ENCODE measurements around the gene MYMK. TPM values are rescaled to one million over a fixed set of nuclear protein-coding genes. Genes with fewer than 3 reads are reported as not detected.

MYMK gene
- total and polyA plus RNA-seq, 2 of the 13 experiments (the other 11 are each of a cell fraction or from before 2014, with no cell fraction given) = not detected

DNA sequence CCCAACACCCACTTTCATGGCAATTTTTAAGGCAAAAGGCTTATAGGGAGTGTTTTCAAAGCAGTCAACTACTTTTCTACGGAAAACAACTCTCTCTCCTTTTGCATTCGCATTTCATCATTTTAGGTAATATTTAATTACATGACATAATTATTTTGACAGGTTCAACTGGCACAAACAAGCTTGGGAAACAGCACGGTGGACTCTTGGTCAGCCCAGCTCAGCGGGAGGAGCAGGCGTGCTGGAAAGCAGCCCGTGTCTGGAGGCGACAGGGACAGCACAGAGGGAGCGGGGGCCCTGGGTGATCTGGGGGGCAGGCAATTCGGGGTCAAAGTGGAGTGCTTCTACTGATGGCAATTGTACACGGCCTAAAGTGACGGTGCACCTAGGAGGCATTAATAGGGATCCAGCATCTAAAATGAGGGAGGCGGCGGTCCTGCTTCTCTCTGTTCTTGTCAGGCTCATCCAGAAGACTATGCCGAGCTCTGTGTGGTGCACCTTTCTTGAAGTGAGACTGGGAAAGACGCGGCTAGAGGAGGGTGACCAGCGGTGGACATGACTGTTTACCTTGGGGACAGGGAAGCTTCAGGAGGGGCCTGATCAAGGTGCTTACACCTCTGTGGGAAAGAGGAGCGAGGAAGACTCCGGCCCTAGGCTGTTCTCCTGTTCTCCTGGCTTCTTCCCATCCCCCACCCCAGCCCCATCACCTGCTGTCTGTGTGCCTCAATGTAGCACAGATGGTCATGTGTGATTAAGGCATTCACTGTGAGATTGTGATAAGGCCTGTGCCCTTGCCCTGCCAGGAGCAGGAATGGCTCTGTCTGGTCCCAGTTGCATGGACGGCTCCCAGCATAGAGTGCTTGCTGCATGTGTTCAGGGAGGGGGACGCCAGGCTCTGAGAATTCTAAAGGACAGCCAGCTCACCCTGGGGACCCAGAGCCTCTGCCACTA, 3.4 kb downstream of the MYMK start (continued):
- TF ChIP-seq, protein P1, sequence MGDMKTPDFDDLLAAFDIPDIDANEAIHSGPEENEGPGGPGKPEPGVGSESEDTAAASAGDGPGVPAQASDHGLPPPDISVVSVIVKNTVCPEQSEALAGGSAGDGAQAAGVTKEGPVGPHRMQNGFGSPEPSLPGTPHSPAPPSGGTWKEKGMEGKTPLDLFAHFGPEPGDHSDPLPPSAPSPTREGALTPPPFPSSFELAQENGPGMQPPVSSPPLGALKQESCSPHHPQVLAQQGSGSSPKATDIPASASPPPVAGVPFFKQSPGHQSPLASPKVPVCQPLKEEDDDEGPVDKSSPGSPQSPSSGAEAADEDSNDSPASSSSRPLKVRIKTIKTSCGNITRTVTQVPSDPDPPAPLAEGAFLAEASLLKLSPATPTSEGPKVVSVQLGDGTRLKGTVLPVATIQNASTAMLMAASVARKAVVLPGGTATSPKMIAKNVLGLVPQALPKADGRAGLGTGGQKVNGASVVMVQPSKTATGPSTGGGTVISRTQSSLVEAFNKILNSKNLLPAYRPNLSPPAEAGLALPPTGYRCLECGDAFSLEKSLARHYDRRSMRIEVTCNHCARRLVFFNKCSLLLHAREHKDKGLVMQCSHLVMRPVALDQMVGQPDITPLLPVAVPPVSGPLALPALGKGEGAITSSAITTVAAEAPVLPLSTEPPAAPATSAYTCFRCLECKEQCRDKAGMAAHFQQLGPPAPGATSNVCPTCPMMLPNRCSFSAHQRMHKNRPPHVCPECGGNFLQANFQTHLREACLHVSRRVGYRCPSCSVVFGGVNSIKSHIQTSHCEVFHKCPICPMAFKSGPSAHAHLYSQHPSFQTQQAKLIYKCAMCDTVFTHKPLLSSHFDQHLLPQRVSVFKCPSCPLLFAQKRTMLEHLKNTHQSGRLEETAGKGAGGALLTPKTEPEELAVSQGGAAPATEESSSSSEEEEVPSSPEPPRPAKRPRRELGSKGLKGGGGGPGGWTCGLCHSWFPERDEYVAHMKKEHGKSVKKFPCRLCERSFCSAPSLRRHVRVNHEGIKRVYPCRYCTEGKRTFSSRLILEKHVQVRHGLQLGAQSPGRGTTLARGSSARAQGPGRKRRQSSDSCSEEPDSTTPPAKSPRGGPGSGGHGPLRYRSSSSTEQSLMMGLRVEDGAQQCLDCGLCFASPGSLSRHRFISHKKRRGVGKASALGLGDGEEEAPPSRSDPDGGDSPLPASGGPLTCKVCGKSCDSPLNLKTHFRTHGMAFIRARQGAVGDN (CRISPR knock-in tag; IDR thresholded peaks at IDR 0.05) = 0 out of 2 replicates have a peak, but pooled peaks have one; percentile 2
- TF ChIP-seq NR2C2 (CRISPR knock-in tag; IDR thresholded peaks at IDR 0.05; ENCODE audit: borderline replicate concordance) = peak; percentile 60; the same call in 1 of the 2 replicates
- TF ChIP-seq ZNF383 (CRISPR knock-in tag; IDR thresholded peaks at IDR 0.05; ENCODE audit: borderline replicate concordance) = no peak
- no peak for TF ChIP-seq ZNF460 (CRISPR knock-in tag; IDR thresholded peaks at IDR 0.05; ENCODE audit: borderline replicate concordance)

DNA sequence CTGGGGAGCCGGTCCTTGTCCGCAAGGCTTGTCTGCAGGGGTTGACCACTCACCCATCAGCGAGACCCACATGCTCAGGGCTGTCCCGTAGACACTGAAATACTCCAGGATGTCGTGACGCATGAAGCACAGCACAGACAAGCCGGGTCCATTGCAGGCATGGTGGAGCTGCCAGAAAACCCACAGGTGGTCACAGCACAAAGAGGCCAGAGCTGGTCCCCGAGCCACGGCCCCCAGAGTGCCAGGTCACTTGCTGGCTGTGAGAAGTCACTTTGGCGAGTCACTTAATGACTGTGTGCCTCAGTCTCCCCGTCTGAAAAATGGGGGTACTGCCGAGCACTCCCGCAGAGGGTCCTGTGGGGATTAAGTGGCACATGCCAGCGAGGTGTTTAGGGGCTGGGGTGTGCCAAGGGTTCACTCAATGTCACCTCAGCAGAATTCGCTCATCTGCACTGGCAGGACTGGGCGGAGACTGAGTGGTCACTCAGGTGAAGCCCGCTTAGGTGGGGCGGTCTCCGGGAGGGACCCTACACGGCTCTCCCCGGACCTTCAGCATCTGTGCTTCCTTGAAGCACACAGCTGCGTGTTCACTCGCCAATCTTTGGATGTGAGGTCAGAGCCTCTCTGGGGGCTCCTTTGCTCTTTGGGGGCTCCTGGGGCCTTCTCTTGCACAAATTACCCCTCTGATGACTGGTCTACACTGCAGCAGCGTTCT, 4.5 kb downstream of the MYMK start:
- Histone ChIP-seq H3K4me2 (ENCODE audit: low read depth, low read length) (no peak overlapping the region), H3K27me3 (ENCODE audit: control insufficient read depth in 1 of 2, insufficient read depth in 2 of 2, low read length in 2 of 2) (peaks cover 15 to 88% of the 10 kb centered on the region in 2 experiments; a peak in 4 of 5 replicates), H3K9ac (ENCODE audit: insufficient read depth, low read depth, low read length) (no peak overlapping the region), H4K20me1 (ENCODE audit: insufficient read depth, low read length) (no peaks in the 10 kb centered on the region), H2AFZ (ENCODE audit: low read length) (no peak overlapping the region), H3K4me3 (replicated peaks in 1 of 3; ENCODE audit: insufficient read depth in 1 of 3, low read depth in 2 of 3, low read length in 3 of 3) (no peak overlapping the region), H3K4me1 (ENCODE audit: insufficient read depth, low read length) (peaks cover 25% of the 10 kb centered on the region), H3K36me3 (replicated peaks in 1 of 2; ENCODE audit: control insufficient read depth in 1 of 2, insufficient read depth in 2 of 2, low read length in 2 of 2) (no peaks in the 10 kb centered on the region), H3K27ac (ENCODE audit: extremely low read length, insufficient read depth, low read length) (no peak overlapping the region), H3K9me3 (ENCODE audit: low read length) (no peaks in the 10 kb centered on the region), H3K79me2 (ENCODE audit: insufficient read depth, low read length) (no peaks in the 10 kb centered on the region)
- FAIRE-seq = no peak
- in situ Hi-C loops (cut with HindIII; ENCODE audit: extremely low pct_ligation_motif_present, low pct_unique_long_range_greater_than_20kb) (no loop called here), intact Hi-C loops (cut with micrococcal nuclease; ENCODE audit: unreplicated experiment) (no loop called here)
- CTCF ChIA-PET (ENCODE audit: low intra/inter-chr PET ratio, low total read pairs) = no interaction called here
- WGBS (ENCODE audit: low lambda C conversion rate) = 70% methylated on average over 4 of the region's 24 CpGs
- POLR2A ChIA-PET = interaction anchor here (0.9 to 1.5 kb wide), 2 partner anchors 13 to 194 kb away, joined by 3 to 4 read pairs; partner anchors contain the start of gene ADAMTSL2
- TF ChIP-seq ZNF10 (CRISPR knock-in tag; IDR thresholded peaks at IDR 0.05; ENCODE audit: borderline replicate concordance, low read depth) (no peak), ETV5 (CRISPR knock-in tag; IDR thresholded peaks at IDR 0.05; ENCODE audit: borderline replicate concordance) (no peak), ATAD3A (CRISPR knock-in tag; IDR thresholded peaks at IDR 0.05) (no peak)
- no TSS peak for BruUV-seq (replicated peaks)
- no peak for ATAC-seq
- no peak for DNase-seq (ENCODE audit: low spot score)
